IPS DF 4.7 (cell line): Measurements from ENCODE around the gene STK10.
"Not testable (repeated sequence)": the region's sequence is repeated elsewhere in the genome, so short reads cannot be mapped to it uniquely, and the experiment has no call there.

Experiments used
- DNase-seq: peaks from one replicate; pipeline ENCODE4 v3.0.0-alpha.2; 2013; ENCODE audit warnings: low spot score; ENCODE audit errors: extremely low read depth

The STK10 gene

DNA sequence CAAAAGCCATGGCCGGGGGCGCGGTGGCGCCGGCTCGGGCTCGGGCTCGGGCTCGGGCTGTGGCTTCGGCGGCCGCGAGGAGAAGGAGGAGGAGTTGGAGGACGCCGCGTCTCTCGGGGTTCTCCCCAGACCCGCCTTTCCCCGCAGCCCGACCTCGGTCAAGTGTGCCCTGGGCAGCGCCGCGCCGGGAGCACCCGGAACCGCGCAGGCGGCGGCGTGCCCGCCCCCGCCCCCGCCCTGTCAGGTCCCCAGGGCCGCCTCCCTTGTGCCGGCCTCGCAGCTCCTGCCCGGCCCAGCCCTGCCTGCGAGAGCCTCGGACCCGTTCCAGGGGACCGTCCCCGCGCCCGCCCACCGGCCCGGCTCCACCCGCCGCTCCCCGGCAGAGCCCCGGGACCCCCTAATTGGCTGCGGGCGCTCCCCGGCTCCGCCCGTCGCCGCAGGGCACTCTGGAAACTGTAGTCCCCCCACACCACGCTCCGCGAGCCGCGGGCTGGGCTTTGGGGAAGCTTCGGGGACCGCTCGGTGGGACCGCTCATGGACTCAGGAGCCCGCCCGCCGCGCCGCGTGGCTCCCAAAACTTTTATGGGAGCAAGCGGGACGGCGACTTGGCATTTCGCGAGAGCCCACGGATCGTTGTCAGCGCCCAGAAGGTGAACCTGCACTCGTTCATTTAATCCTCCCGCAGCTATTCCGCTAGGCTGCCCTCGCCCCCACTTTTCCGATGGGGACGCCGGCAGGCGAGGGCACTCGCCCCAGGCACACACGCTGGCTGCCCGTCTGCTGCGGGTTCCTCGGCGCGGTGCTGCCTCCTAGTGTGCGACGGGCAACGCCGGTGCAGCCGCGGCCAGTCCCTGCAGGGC lies at the start of gene STK10:
TSS of gene STK10 (minus strand) at position 192 of the 860 bp plus-strand sequence. CDS start at position 10, 182 bp downstream.
- DNase-seq, result no peak

DNA sequence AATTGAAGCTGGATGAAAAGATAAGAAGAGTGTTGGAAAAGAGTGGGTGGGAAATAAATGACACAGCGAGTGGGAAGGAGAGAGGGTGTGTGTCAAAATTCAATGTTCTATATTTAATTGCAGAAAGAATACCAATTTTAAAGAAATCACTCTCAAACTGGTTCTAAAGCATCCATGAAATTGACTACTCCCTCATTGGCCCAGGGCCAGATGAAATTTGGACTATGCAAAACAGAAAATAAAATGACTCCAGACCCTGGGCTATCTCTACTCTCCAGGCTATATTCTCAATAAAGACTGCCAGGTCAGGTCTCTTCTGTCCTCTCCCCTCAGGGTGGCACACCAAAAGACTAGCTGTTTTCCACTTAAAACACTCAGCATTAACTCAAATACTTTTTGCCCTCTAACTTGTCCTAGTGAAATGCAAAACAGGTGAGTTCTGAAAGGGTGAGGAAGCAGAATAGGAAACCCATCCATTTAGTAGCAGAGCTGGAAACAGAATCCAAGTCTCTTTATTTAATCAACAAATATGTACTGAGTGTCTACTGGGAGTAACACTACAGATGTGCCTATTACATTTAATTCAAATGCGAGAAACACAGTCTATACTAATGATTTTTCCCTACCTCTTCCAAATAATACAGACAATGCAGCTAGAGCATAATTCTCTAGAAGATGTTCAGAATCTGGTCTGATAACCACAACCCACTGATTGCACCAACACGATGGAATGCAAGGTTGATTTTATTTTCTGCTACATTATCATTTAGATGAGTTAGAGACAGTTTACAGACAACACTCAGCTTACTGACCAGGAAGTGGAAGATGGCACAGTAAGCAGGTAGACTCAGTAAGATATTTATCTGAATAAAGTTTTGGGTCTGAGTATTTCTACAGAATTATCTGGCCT lies 48.1 kb upstream of the STK10 start:
- DNase-seq, result no peak

DNA sequence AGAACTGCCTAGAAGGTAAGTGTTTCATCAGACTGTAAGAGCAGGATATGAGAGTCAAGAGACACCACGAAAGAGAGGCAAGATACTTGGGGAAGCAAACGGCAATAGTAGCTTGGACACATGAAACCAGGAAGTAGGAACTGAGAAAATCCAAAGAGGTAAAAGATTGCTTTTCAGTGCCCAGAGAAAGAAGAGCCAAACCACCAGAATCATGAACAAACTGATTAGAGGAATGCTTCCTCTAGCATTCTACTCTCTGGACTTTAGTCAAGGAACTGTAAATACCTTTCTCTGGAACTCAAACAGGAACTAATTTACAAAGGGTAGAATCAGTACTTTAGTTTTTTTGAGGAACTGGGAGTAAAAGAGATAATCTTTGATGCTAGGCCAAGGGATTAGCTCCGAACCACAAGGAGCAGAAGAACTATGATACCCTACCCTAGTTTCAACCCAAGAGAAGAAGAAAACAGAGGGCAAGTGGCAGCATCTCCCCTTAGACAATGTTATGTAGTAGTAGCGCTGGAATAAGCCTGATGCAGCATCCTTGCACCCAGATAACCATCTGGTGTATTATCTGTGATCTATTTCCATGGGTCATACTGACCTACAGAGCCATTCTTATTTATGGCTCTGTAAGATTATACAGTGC lies 47.2 kb upstream of the STK10 start:
- DNase-seq, result no peak

DNA sequence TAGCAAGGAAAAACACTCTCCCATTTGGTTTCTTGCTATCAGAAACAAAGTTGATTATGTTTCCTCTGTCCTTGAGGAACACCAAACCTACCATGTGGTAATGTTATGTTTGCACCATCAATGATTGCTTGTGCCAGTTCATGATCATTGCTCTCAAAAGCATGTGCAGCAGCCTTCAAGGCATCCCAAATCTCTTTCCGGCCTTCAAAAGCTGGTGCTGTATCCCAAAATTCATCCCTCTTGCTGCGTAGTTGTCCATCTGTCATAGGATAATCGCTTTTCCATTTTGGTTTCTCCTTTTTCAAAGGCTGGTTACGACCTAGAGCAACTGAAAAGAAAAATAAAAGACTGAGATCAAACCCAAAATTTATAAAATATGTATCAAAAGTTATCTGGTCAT lies 46.0 kb upstream of the STK10 start:
- no peak for DNase-seq

DNA sequence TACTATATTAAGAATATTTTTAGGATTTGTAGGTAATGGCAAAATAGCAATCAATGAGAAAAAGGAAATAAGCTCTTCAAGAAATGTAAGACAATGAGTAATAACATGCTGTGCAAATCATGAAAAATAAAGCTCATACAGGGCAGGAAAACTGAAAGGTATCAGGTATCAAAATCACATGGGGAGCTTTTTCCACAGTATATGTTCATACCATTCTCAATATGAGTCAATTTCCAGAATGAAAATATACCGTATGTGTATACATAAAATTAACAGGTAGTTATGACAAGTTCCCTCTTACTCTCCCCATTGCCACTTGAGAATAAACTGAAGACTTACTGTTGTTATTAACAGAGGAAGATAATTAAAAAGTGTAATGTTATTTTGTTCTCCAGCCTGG lies 41.9 kb upstream of the STK10 start:
- DNase-seq, result no peak

DNA sequence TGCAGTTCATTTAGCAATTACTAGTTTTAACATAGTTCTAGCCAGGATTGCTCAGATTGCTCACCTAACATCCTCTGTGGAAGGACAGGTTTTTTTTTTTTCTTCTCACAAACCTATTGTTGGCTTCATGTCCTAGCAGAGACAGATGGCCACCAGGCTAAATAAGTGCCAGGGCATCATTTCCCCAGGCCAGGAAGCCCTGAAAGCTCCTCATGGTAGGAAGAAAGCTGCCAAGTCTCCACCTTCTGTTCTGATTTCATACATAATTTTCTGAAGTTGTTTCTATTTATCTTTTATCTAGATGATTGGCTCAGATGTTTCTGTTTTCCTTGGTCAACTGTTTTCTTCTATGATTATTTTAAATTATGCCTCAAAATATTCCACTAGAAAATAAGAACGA lies 37.0 kb upstream of the STK10 start:
- no peak for DNase-seq

DNA sequence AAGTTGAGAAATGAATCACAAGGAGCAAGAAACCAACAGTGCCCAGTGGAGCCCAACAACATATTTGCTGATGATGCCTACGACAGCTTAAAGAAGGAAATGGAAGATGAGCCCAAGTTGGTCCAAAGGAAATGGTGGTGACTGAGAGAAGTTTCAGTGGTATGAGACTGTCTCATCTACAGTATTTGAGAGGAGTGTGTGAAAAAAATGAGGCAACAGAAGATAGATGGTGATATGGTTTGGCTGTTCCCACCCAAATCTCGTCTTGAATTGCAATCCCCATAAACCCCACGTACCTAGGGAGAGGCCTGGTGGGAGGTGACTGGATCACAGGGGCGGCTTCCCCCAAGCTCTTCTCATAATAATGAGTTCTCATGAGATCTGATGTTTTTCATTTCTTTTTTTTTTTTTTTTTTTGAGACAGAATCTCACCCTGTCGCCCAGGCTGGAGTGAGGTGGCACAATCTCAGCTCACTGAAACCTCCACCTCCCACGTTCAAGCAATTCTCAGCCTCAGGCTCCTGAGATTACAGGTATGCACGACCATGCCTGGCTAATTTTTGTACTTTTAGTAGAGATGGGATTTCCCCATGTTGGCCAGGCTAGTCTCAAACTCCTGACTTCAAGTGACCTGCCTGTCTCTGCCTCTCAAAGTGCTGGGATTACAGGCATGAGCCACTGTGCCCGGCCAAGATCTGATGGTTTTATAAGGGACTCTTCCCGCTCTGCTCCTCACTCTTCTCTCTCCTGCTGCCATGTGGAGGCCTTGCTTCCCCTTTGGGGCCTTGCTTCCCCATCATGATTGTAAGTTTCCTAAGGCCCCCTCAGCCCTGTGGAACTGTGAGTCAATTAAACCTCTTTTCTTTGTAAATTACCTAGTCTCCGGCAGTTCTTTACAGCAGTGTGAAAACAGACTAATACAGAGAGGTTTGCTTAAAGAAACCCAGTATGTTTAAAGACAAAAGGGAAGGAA lies 36.2 kb upstream of the STK10 start:
- DNase-seq, result no peak

DNA sequence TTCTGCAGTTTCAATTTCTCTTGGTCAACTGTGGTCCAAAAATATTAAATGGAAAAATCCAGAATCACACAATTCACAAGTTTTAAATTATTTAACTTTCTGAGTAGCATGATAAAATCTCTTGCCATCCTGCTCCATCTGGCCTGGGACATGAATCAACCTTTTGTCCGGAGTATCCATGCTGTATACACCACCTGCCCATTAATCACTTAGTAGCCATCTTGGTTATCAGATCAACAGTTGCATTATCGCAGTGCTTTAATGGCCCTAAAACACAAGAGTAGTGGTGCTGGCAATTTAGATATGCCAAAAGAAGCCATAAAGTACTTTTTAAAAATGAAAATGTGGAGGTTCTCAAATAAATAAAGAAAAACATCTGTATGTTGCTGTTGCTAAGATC lies 31.3 kb upstream of the STK10 start:
- no peak for DNase-seq

DNA sequence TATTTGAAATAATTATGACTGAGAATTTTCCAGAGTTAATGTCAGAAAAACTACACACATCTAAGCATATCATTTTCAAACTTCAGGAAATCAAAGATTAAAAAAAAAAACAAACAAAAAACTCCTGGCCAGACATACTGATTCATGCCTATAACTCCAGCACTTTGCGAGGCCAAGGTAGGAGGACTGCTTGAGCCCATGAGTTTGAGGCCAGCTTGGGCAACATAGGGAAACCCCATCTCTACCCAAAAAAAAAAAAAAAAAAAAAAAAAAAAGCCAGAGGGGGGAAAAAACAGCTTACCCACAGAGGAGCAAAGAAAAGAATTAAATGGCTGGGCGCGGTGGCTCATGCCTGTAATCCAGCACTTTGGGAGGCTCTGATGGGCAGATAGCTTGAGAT lies 28.3 kb upstream of the STK10 start:
- no peak for DNase-seq

DNA sequence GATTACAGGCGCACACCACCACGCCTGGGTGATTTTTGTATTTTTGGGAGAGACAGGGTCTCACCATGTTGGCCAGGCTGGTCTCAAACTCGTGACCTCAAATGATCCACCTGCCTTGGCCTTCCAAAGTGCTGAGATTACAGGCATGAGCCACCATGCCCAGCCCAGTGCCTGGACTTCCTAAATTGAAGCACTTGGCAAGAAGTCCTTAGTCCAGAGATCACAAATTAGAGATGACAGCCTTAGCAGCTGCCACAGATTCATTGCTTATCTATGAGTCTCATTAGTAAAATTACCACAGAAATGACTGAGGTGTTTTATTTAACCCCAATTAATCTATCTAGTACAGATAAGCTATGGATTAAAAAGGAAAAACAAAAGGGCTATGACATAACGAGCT lies 25.1 kb upstream of the STK10 start:
- no peak for DNase-seq

DNA sequence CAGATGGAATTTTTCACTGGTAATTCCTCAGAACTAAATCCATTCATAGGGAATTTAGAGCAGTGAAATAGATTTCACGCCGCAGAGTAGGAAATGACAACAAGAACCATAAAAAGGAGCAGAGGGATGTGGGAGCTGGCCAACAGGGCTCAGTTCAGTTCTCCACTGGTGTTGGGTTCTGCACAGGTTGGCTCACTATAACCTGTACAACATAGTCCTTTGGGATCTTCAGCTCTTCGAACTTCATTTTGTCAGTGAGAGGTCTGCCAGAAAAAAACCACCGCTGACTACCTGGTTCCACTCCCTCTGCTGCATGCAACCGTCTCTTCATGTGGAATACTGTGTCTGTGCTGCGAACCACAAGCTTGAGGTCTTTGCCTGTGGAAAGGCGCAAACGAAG lies 23.7 kb upstream of the STK10 start:
- no peak for DNase-seq

DNA sequence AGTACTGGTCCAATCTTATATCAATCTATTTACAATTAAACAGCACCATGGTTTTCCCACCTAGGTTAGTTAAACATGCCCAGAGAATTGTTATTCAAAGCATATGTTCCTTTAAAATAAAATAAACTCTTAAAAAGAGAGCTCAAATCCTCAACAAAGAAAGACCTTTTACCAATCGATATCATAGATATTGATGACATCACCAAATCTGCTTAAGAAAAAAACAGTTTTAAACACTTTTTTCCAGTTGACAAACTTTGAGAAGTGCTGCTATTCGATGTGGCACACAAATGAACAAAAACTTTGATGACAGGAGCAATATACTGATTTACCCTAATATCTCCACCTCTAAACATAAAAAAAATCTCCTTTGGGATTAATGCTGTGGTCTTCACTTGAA lies 21.7 kb upstream of the STK10 start:
- no peak for DNase-seq

DNA sequence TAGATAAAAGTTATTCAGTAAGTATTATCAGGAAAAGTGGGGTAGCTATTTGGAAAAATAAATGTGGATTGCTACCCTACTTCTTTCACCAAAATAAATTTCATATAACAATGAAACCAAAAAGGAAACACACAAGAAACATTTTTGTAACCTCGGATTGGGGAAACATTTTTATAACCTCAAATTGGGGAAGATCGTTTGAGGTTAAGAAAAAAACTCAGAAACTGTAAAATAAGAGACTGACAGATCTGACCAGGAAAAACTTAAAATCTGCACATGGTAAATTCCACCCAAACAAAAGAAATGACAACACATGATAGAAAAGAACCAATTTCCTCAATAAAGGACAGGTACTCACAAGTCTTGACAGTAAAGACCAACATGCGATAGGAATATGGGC lies 19.5 kb upstream of the STK10 start:
- no peak for DNase-seq

DNA sequence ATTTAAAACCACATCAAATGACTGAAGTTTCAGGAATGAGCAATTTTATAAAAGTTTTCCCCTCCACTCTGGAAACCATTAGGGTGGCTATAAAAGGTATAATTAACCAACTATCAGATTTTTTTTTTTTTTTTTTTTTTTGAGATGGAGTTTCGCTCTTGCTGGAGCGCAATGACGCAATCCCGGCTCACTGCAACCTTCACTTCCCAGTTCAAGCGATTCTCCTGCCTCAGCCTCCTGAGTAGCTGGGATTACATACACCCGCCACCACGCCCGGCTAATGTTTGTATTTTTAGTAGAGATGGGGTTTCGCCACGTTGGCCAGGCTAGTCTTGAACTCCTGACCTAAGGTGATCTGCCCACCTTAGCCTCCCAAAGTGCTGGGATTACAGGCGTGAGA lies 18.0 kb upstream of the STK10 start:
- DNase-seq, result not testable (repeated sequence)

DNA sequence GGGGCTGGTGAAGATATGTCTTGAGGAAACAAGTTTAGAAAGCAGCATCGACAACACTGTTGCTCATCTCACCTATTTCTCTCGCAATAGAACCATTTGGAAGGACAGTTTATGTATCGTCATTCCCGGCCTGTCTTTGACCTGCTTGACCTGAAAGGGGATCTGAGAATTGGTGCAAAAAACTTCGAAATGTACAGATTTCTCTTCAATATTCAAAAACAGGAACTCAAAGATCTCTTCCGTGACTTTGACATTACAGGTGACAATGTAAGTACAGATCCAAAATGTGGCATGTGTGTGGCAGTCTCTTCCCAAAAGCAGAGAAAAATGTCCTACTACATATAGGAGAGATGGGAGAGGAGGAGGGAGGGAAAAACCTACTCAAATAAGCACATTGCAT lies 12.5 kb upstream of the STK10 start:
- no peak for DNase-seq

DNA sequence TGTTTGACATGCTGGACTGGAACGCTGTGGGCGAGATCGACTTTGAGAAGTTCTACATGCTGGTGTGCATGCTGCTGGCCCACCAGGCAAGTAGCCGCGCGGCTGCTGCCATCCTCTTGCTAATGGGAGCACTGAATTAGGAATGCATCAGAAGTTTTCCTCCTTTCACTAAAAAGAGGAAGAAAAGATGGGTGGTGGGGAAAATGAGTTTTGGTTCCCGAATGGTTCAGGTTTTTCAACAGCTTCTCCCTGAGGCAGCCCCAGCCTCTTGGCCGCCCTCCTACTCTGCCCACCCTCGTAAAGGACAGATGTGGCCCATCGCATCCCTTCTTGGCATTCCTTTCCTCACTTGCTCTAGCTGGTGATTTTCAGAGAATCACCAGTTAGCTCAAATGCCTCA lies 11.4 kb upstream of the STK10 start:
- DNase-seq, result no peak

DNA sequence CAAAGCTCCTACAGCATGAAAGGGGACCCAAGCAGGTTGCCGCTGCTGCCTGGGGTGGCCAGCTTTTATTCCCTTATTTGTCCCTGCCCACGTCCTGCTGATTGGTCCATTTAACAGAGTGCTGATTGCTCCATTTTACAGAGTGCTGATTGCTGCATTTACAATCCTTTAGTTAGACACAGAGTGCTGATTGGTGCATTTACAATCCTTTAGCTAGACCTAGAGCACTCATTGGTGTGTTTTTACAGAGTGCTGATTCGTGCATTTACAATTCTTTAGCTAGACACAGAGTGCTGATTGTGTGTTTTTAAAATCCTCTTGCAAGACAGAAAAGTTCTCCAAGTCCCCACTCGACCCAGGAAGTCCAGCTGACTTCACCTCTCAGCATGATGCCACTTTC lies 9.8 kb upstream of the STK10 start:
- DNase-seq, result not testable (repeated sequence)

DNA sequence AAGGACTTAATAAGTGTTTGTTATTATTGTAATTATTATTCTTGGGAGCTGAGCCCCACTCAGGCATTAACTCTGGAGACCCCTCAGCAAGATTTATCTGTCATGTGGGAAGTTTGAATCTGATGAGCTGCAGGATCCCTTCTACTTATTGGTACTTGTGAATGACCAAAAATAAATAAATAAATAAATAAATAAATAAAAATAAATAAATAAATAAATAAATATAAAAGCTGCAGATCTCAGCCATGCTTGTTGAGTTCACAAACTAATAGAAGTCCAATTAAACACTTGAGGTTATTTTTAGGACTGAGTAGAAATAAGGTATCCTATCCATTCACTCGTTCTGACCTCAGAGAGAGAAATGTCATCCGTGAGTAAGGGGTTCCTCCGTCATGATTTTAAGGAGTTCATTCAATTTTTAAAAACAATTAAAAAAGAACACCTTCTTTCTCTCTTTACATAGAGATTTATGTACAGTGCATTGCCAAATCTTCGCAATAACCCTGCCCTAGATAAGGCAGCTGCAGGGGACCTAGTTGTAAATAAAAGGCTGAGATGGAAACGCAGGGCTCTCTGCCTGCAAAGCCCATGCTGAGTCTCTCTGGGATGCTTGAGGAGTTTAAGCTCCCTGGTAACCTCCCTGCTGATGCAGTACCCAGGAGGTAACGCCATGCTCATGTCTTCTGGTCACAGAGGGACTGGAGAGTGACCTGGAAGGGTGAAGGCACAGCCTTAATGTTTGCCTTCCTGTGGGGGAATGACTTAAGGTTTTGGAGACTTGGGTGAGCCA lies 7.2 kb upstream of the STK10 start:
- DNase-seq, result no peak

DNA sequence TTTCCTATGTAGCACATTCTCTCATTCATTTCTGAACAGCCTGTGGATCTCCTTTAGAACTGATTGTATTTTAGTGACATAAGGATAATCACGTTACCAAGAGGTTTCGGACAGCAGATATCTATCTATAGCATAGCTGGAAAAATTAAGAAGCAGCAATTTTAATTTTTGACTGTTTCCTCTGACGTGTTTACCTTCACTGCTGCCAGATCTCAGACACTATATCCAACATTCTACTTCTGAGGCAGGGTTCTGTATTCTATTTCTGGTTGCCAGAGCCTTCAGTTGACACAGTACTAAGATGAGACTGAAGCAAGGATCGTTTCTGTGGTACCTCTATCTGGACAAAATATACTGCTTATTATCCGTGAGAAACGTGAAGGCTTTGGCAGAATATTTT lies 5.8 kb upstream of the STK10 start, which contains the start of gene EFCAB9:
TSS of gene EFCAB9 (plus strand) at position 301 of the 400 bp plus-strand sequence. CDS start at position 302, 1 bp downstream.
- DNase-seq, result no peak
